ENCODE data around the gene FADS3. TPM values are rescaled to one million over a fixed set of nuclear protein-coding genes. Genes with fewer than 3 reads are reported as not detected.

FADS3 gene
- total RNA-seq, 1 donor from 2014 or later, result 113 TPM

GRCh38 chr11:61869429-61869707 lies 22.0 kb downstream of the FADS3 start:
- intact Hi-C loops (cut with DNase I), result no loop called here
- ATAC-seq (no peak), DNase-seq (ENCODE audit: missing footprints) (peak; percentile 31)

GRCh38 chr11:61868571-61869428 lies 22.5 kb downstream of the FADS3 start:
- peak; percentile 9 for DNase-seq (ENCODE audit: missing footprints)
- ATAC-seq, result no peak
- intact Hi-C loops (cut with DNase I), result no loop called here

GRCh38 chr11:61866958-61867343 lies 24.4 kb downstream of the FADS3 start:
- intact Hi-C loops (cut with DNase I), result no loop called here
- ATAC-seq (no peak), DNase-seq (ENCODE audit: missing footprints) (no peak)

- DNase-seq (ENCODE audit: missing footprints), result peak; percentile 32
- intact Hi-C loops (cut with DNase I), result no loop called here
- ATAC-seq, result no peak
These were observed 25.0 kb downstream of the FADS3 start for GRCh38 chr11:61866231-61866957.

- intact Hi-C loops (cut with DNase I), result loop anchor here (5.0 kb wide), 1 partner anchor 38 kb away; the partner anchor contains the start of gene FADS2
- no peak for ATAC-seq
- DNase-seq (ENCODE audit: missing footprints), result peak; percentile 62
These were observed 26.2 kb downstream of the FADS3 start for GRCh38 chr11:61864814-61865775.

- ATAC-seq (no peak), DNase-seq (ENCODE audit: missing footprints) (peak; percentile 48)
- intact Hi-C loops (cut with DNase I), result loop anchor here (5.0 kb wide), 1 partner anchor 36 kb away; the partner anchor contains the start of gene FADS2
These were observed 27.7 kb downstream of the FADS3 start for GRCh38 chr11:61863548-61864081.

- intact Hi-C loops (cut with DNase I), result loop anchor here (5.0 kb wide), 1 partner anchor 36 kb away; the partner anchor contains the start of gene FADS2
- DNase-seq (ENCODE audit: missing footprints), result peak; percentile 37
- no peak for ATAC-seq
These were observed 28.4 kb downstream of the FADS3 start for GRCh38 chr11:61862714-61863547.

- intact Hi-C loops (cut with DNase I), result loop anchor here (5.0 kb wide), 1 partner anchor 34 kb away; the partner anchor contains the start of gene FADS2
- peak; percentile 80 for ATAC-seq
These were observed 29.7 kb downstream of the FADS3 start for GRCh38 chr11:61861634-61862033.

GRCh38 chr11:61860054-61860903 lies 31.1 kb downstream of the FADS3 start:
- intact Hi-C loops (cut with DNase I), result loop anchor here (5.0 kb wide), 1 partner anchor 33 kb away; the partner anchor contains the start of gene FADS2
- peak; percentile 77 for ATAC-seq
- DNase-seq (ENCODE audit: missing footprints), result peak; percentile 78

More at GRCh38 chr11:61861634-61862033, 29.7 kb downstream of the FADS3 start:
- peak; percentile 35 for DNase-seq (ENCODE audit: missing footprints)

GRCh38 chr11:61855939-61856680 lies 35.2 kb downstream of the FADS3 start:
- no peak for ATAC-seq
- peak; percentile 50 for DNase-seq (ENCODE audit: missing footprints)
- intact Hi-C loops (cut with DNase I), result no loop called here

- intact Hi-C loops (cut with DNase I), result loop anchor here (5.0 kb wide), 1 partner anchor 38 kb away; the partner anchor contains the start of gene FADS1
- DNase-seq (ENCODE audit: missing footprints) (peak; percentile 63), ATAC-seq (no peak)
These were observed 36.2 kb downstream of the FADS3 start for GRCh38 chr11:61854966-61855714.

GRCh38 chr11:61854206-61854895 lies 37.0 kb downstream of the FADS3 start:
- ATAC-seq (no peak), DNase-seq (ENCODE audit: missing footprints) (peak; percentile 62)
- intact Hi-C loops (cut with DNase I), result loop anchor here (5.0 kb wide), 1 partner anchor 37 kb away; the partner anchor contains the start of gene FADS1

GRCh38 chr11:61853698-61854169 lies 37.6 kb downstream of the FADS3 start:
- ATAC-seq, result peak; percentile 49

GRCh38 chr11:61851900-61852295 lies 39.4 kb downstream of the FADS3 start:
- intact Hi-C loops (cut with DNase I), result loop anchor here (5.0 kb wide), 1 partner anchor 35 kb away; the partner anchor contains the start of gene FADS1
- DNase-seq (ENCODE audit: missing footprints) (peak; percentile 31), ATAC-seq (no peak)

More at GRCh38 chr11:61853698-61854169, 37.6 kb downstream of the FADS3 start:
- intact Hi-C loops (cut with DNase I), result loop anchor here (5.0 kb wide), 1 partner anchor 36 kb away; the partner anchor contains the start of gene FADS1
- DNase-seq (ENCODE audit: missing footprints), result peak; percentile 56
